Neuron (in vitro differentiated cells): Measurements from ENCODE around the gene LRRC70.

Experiments
- H2AFZ ChIP-seq: one replicate; pipeline ENCODE4 v1.6.1; 2013; ENCODE audit warnings: low read depth, mild to moderate bottlenecking, inconsistent platforms, low read length, moderate library complexity
- H3K27me3 ChIP-seq: one replicate; pipeline ENCODE4 v1.6.1; 2013; ENCODE audit warnings: low read length; ENCODE audit not compliant: insufficient read depth
- H3K36me3 ChIP-seq: one replicate; pipeline ENCODE4 v1.6.1; 2013; ENCODE audit warnings: low read length; ENCODE audit not compliant: insufficient read depth
- H3K4me1 ChIP-seq: one replicate; pipeline ENCODE4 v1.6.1; 2013; ENCODE audit warnings: low read length; ENCODE audit not compliant: insufficient read depth
- H3K4me3 ChIP-seq: 2 replicates; pipeline ENCODE4 v1.5.1; 2013; ENCODE audit warnings: mild to moderate bottlenecking, low read length, moderate library complexity
- H3K9me3 ChIP-seq: one replicate; pipeline ENCODE4 v1.6.1; 2013; ENCODE audit warnings: low read length

The LRRC70 gene

GRCh38 chr5:62581836-62582597 lies 3.4 kb downstream of the LRRC70 start:
- Histone ChIP-seq H3K27me3 (no peaks in the 10 kb centered on the region), H3K36me3 (peaks cover 6% of the 10 kb centered on the region), H3K4me1 (peaks cover 4% of the 10 kb centered on the region), H3K4me3 (no peak overlapping the region), H2AFZ (no peak overlapping the region), H3K9me3 (no peaks in the 10 kb centered on the region)

DNA sequence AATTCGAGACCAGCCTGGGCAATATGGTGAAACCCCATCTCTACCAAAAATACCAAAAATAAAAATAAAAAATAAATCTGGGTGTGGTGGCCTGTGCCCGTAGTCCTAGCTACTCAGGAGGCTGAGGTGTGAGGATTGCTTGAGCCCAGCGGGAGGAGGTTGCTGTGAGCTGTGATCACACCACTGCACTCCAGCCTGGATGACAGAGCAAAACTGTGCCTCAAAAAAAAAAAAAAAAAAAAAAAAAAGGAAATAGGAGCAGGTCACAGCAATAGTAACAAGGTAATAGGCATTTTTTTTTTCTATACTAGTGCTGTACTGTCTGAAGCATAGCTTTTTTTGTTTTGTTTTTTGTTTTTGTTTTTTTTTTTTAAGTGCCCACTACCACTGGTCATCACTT lies 5.8 kb downstream of the LRRC70 start:
- no peak overlapping the region for H3K4me3 ChIP-seq
- peaks cover 6% of the 10 kb centered on the region for H3K36me3 ChIP-seq
- no peaks in the 10 kb centered on the region for H3K27me3 ChIP-seq
- H3K4me1 ChIP-seq = no peaks in the 10 kb centered on the region
- no peak overlapping the region for H2AFZ ChIP-seq
- H3K9me3 ChIP-seq = no peaks in the 10 kb centered on the region

DNA sequence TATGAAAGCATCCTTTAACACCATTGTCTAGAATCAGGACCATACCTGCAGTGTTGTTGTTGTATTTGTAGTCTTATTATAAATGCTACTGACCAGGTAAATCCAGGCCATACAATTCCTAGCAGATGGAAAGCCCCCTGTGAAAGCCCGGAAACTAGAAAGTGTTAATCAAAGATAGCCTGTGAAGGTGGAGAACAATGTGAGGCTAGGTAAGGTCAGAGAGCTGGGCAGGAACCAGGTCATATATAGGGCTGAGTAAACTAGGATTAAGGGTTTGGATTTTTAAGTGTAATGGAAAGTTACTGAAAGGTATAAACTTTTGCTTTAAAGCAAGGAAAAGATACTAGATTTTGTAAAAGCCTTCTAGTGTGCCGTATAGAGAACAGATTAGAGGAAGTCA lies 6.7 kb downstream of the LRRC70 start:
- H3K36me3 ChIP-seq = peaks cover 5% of the 10 kb centered on the region
- H3K27me3 ChIP-seq = no peaks in the 10 kb centered on the region
- H2AFZ ChIP-seq = no peak overlapping the region
- no peak overlapping the region for H3K4me3 ChIP-seq
- no peaks in the 10 kb centered on the region for H3K9me3 ChIP-seq
- H3K4me1 ChIP-seq = no peaks in the 10 kb centered on the region

DNA sequence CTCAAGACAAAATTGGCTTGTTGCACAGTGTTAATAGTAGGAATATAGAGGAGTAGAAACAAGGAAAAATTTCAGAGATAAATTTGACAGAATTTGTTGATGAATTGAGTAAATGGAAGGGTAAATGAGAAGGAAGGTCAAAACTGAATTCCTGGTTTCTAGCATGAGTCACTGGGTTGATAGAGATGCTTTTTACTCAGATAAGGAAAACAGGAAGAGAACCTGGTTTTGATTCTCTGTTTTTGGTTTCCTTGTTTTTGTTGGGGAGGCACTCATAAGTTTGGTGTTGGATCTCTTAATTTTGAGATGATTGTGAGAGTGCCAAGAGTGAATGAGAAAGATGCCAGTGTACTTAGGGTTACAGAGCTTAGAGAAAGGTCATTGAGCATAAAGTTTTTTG lies 7.1 kb downstream of the LRRC70 start:
- H3K9me3 ChIP-seq = no peaks in the 10 kb centered on the region
- no peaks in the 10 kb centered on the region for H3K4me1 ChIP-seq
- no peaks in the 10 kb centered on the region for H3K27me3 ChIP-seq
- H3K4me3 ChIP-seq = no peak overlapping the region
- H2AFZ ChIP-seq = no peak overlapping the region
- H3K36me3 ChIP-seq = peaks cover under 1% of the 10 kb centered on the region

DNA sequence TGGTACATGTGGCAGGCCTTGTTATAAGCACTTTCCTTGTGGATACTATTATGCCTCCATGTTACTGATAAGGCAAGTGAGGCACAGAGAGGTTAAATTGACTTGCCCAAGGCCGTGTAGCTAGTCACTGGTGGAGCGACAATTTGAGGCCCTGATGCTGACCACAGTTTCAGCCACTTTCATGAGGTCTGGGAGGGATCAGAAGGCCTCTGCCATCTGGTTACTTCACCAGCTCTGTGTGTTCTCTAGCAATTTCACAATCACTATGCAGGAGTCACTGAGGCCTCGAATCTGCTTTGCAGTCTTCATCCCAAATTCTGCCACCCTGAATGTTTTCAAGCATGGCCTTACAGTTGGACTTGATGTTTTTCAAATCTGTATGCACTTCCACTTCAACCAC lies 9.1 kb downstream of the LRRC70 start:
- no peaks in the 10 kb centered on the region for H3K4me1 ChIP-seq
- H3K36me3 ChIP-seq = peaks cover 9% of the 10 kb centered on the region
- no peaks in the 10 kb centered on the region for H3K27me3 ChIP-seq
- H3K9me3 ChIP-seq = no peaks in the 10 kb centered on the region
- H2AFZ ChIP-seq = no peak overlapping the region
- H3K4me3 ChIP-seq = no peak overlapping the region

GRCh38 chr5:62588668-62589067 lies 10.0 kb downstream of the LRRC70 start:
- Histone ChIP-seq H3K4me3 (no peak overlapping the region), H3K27me3 (no peaks in the 10 kb centered on the region), H3K4me1 (no peaks in the 10 kb centered on the region), H3K9me3 (no peaks in the 10 kb centered on the region), H3K36me3 (peaks cover 16% of the 10 kb centered on the region), H2AFZ (no peak overlapping the region)

GRCh38 chr5:62589504-62589903 lies 10.9 kb downstream of the LRRC70 start:
- peaks cover 16% of the 10 kb centered on the region for H3K36me3 ChIP-seq
- no peak overlapping the region for H2AFZ ChIP-seq
- H3K4me1 ChIP-seq = no peaks in the 10 kb centered on the region
- no peak overlapping the region for H3K4me3 ChIP-seq
- H3K27me3 ChIP-seq = no peaks in the 10 kb centered on the region
- H3K9me3 ChIP-seq = no peaks in the 10 kb centered on the region

DNA sequence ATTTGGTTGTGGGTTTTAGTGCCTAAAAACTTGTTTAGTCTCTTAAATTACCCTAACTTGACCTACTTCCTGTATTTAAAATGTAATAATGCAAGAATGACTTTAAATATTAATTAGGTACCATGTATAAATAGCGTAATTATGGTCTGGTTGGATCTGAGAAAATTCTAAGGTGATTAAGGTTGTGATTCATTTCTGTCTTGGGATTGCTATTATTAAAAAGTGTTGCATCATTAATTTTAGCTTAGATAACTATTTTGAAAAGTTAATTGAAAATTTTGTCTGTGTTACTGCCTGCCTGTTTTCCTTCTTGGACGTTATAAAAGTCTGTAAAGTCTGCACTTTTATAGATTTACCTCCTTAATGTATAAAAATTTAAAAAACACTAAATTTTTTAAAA lies 11.8 kb downstream of the LRRC70 start:
- Histone ChIP-seq H3K4me3 (no peak overlapping the region), H3K4me1 (no peaks in the 10 kb centered on the region), H3K36me3 (peaks cover 16% of the 10 kb centered on the region), H3K9me3 (no peaks in the 10 kb centered on the region), H2AFZ (no peak overlapping the region), H3K27me3 (no peaks in the 10 kb centered on the region)

GRCh38 chr5:62592558-62592957 lies 13.9 kb downstream of the LRRC70 start:
- peaks cover 18% of the 10 kb centered on the region for H3K36me3 ChIP-seq
- no peak overlapping the region for H3K4me3 ChIP-seq
- no peaks in the 10 kb centered on the region for H3K9me3 ChIP-seq
- H3K4me1 ChIP-seq = no peaks in the 10 kb centered on the region
- no peaks in the 10 kb centered on the region for H3K27me3 ChIP-seq
- H2AFZ ChIP-seq = no peak overlapping the region

- H3K9me3 ChIP-seq = no peaks in the 10 kb centered on the region
- H2AFZ ChIP-seq = no peak overlapping the region
Observed at GRCh38 chr5:62593331-62593730, 14.7 kb downstream of the LRRC70 start.

DNA sequence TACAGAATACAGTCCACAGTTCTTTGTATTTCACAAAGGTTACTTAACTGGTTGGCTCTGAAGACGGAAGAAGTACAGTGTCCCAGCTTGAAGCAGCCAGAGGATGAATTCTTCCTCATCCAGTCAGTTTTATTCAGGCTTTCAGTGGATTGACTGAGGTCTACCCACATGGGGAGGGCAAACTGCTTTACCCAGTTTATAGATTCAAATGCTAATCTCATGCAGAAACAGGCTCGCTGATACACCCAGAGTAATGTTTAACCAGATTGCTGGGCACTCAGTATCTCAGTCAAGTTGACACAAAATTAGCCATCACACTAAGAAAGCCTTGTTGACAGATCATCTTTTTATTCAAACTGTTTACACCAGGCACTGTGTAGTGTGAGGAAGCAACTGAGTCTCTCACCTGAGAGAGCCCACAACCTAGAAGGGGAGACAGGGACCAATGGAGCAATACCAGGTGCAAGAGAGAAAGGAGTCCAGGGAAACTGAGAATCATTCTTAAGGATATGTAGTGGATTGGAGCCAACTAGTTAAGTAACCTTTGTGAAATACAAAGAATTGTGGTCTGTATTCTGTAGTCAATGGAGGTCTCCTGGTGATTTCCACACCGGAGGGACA lies 15.9 kb downstream of the LRRC70 start:
- Histone ChIP-seq H2AFZ (no peak overlapping the region), H3K4me3 (no peak overlapping the region)

More at GRCh38 chr5:62593331-62593730, 14.7 kb downstream of the LRRC70 start:
- H3K27me3 ChIP-seq = no peaks in the 10 kb centered on the region
- no peaks in the 10 kb centered on the region for H3K4me1 ChIP-seq
- H3K4me3 ChIP-seq = no peak overlapping the region
- H3K36me3 ChIP-seq = peaks cover 18% of the 10 kb centered on the region

DNA sequence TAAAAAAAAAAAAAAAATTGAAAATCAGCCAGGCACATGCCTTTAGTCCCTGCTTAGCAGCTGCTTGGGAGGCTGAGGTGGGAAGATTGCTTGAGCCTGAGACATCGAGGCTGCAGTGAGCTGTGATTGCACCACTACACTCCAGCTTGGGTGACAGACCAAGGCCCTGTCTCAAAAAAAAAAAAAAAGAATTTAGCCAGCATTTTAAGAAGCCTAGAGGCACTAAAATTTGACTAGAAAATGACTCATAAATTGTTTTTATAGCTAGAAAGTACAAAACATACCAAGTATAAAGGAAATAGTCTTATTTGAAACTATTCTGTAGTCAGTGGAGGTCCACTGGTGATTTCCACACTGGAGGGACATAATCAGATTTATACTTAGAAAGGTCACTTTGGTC lies 17.5 kb downstream of the LRRC70 start:
- Histone ChIP-seq H3K9me3 (no peaks in the 10 kb centered on the region), H3K4me3 (no peak overlapping the region)

More for the DNA sequence above, 15.9 kb downstream of the LRRC70 start:
- no peaks in the 10 kb centered on the region for H3K9me3 ChIP-seq
- peaks cover 18% of the 10 kb centered on the region for H3K36me3 ChIP-seq
- H3K4me1 ChIP-seq = no peaks in the 10 kb centered on the region
- no peaks in the 10 kb centered on the region for H3K27me3 ChIP-seq

GRCh38 chr5:62596691-62597090 lies 18.1 kb downstream of the LRRC70 start:
- no peak overlapping the region for H3K4me3 ChIP-seq
- no peak overlapping the region for H2AFZ ChIP-seq
- no peaks in the 10 kb centered on the region for H3K4me1 ChIP-seq
- no peaks in the 10 kb centered on the region for H3K27me3 ChIP-seq
- H3K36me3 ChIP-seq = peaks cover 15% of the 10 kb centered on the region
- no peaks in the 10 kb centered on the region for H3K9me3 ChIP-seq

More for the DNA sequence above, 17.5 kb downstream of the LRRC70 start:
- no peaks in the 10 kb centered on the region for H3K27me3 ChIP-seq
- no peaks in the 10 kb centered on the region for H3K4me1 ChIP-seq
- no peak overlapping the region for H2AFZ ChIP-seq
- H3K36me3 ChIP-seq = peaks cover 18% of the 10 kb centered on the region
